Tibial nerve (tissue), 4 donors: ENCODE data around the gene UGT1A8.

Experiments
- CTCF ChIP-seq, 5 experiments: fragments of 200-600 bp in 3 of 5; fragments of 450-650 bp in 2 of 5; sonication (generic) in 3 of 5; IDR thresholded peaks; one replicate each; pipeline ENCODE4 v1.5.1; 2016 to 2019; ENCODE audit warnings: antibody characterized with exemption in 5 of 5, mild to moderate bottlenecking in 3 of 5, moderate library complexity in 2 of 5
- EP300 ChIP-seq, 2 donors: sonication (generic); formaldehyde crosslinking; IDR thresholded peaks; one replicate each; pipeline ENCODE4 v1.6.1; 2017; ENCODE audit warnings: antibody characterized with exemption in 2 of 2, mild to moderate bottlenecking in 1 of 2
- POLR2A ChIP-seq, 2 donors: fragments of 450-650 bp; IDR thresholded peaks; one replicate each; pipeline ENCODE4 v1.6.1; 2017; ENCODE audit warnings: antibody characterized with exemption in 2 of 2, mild to moderate bottlenecking in 2 of 2, moderate library complexity in 2 of 2

DNA sequence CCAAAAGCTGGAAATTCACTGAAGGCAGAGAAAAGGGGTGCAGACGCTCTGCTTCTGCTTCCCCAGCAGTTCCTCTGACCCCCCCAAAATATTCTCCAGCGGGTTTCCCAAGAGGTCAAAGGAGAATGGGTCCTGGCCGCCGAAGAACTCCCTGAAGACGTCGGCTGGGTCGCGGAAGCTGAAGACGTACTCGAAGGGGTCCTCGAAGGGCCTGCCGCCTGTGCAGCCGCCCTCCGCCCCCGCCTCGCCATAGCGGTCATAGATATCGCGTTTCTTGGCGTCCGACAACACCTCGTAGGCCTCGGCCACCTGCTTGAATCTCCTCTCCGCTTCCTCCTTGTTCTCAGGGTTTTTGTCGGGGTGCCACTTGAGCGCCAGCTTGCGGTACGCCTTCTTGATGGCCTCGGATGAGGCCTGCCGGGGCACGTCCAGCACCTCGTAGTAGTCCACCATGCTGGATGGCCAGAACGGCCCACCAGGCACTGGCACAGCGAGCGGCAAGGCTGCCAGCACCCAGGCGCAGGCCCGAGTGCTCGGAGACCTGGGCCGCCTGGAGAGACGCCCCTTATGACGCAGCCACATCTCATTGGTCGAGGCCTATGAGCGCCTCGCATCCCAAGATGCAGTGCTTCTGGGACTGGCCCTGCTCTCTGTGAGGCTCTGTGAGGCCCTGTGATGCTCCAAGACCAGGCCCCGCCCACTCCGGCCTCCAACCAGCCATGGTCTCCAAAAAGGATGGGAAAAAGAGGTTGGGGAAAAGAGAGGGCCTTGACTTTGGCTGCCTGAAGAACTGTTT lies 126.2 kb downstream of the UGT1A8 start:
- no peak for TF ChIP-seq CTCF (IDR thresholded peaks at IDR 0.05)
- no peak for TF ChIP-seq EP300 (IDR thresholded peaks at IDR 0.05)
- no peak for TF ChIP-seq POLR2A (IDR thresholded peaks at IDR 0.05)
